Astrocyte (in vitro differentiated cells and primary cell): ENCODE data around the gene NANOGP8. TPM values are rescaled to one million over a fixed set of nuclear protein-coding genes. Genes with fewer than 3 reads are reported as not detected.

ENCODE experiments used
- DNase-seq: peaks from one replicate; pipeline ENCODE4 v3.0.0-alpha.2; 2010; ENCODE audit warnings: low read depth
- FAIRE-seq: peaks from 2 replicates; lab custom pipeline; 2011; peaks lifted over from hg19 to GRCh38; lab: Jason Lieb, UNC
- H2AFZ ChIP-seq: 2 replicates; pipeline ENCODE4 v1.6.0; 2012; ENCODE audit warnings: low read depth, low read length, inconsistent platforms
- H3K27ac ChIP-seq: 2 replicates; pipeline ENCODE4 v1.5.1; 2011; ENCODE audit warnings: low read depth, low read length, inconsistent platforms
- H3K27me3 ChIP-seq: 2 replicates; pipeline ENCODE4 v1.6.0; 2011; ENCODE audit warnings: low read length, inconsistent platforms; ENCODE audit not compliant: insufficient read depth
- H3K36me3 ChIP-seq: 2 replicates; pipeline ENCODE4 v1.5.1; 2011; ENCODE audit warnings: low read length, inconsistent platforms; ENCODE audit not compliant: insufficient read depth
- H3K4me1 ChIP-seq: 2 replicates; pipeline ENCODE4 v1.5.1; 2011; ENCODE audit warnings: low read length, inconsistent platforms; ENCODE audit not compliant: insufficient read depth
- H3K4me2 ChIP-seq: 2 replicates; pipeline ENCODE4 v1.6.0; 2012; ENCODE audit warnings: low read length, inconsistent platforms
- H3K4me3 ChIP-seq: 2 replicates; pipeline ENCODE4 v1.5.1; 2011; ENCODE audit warnings: low read depth, mild to moderate bottlenecking, low read length, inconsistent platforms; ENCODE audit not compliant: insufficient read depth
- H3K79me2 ChIP-seq: 2 replicates; pipeline ENCODE4 v1.6.0; 2012; ENCODE audit warnings: mild to moderate bottlenecking, low read length, inconsistent platforms; ENCODE audit not compliant: insufficient read depth
- H3K9ac ChIP-seq: 2 replicates; pipeline ENCODE4 v1.6.0; 2012; ENCODE audit warnings: mild to moderate bottlenecking, low read length, inconsistent platforms
- H3K9me3 ChIP-seq: 2 replicates; pipeline ENCODE4 v1.5.1; 2012; ENCODE audit warnings: low read depth, mild to moderate bottlenecking, low read length, inconsistent platforms; ENCODE audit not compliant: insufficient read depth
- H4K20me1 ChIP-seq: 2 replicates; pipeline ENCODE4 v1.6.0; 2012; ENCODE audit warnings: low read length, inconsistent platforms; ENCODE audit not compliant: insufficient read depth
- H3K27ac Mint-ChIP-seq: one replicate; pipeline ENCODE4 v1.8.0; 2021; ENCODE audit warnings: mild to moderate bottlenecking, mixed read lengths; ENCODE audit not compliant: unreplicated experiment
- H3K27me3 Mint-ChIP-seq: one replicate; pipeline ENCODE4 v1.8.0; 2021; ENCODE audit warnings: low read depth, mixed read lengths; ENCODE audit not compliant: unreplicated experiment
- H3K36me3 Mint-ChIP-seq: one replicate; pipeline ENCODE4 v1.8.0; 2021; ENCODE audit warnings: low read depth, mixed read lengths; ENCODE audit not compliant: unreplicated experiment
- H3K4me1 Mint-ChIP-seq: one replicate; pipeline ENCODE4 v1.8.0; 2021; ENCODE audit warnings: low read depth, mixed read lengths; ENCODE audit not compliant: unreplicated experiment
- H3K4me3 Mint-ChIP-seq: one replicate; pipeline ENCODE4 v1.8.0; 2021; ENCODE audit warnings: mild to moderate bottlenecking, moderate library complexity, mixed read lengths; ENCODE audit not compliant: unreplicated experiment
- H3K9me3 Mint-ChIP-seq: one replicate; pipeline ENCODE4 v1.8.0; 2021; ENCODE audit warnings: mild to moderate bottlenecking, mixed read lengths; ENCODE audit not compliant: unreplicated experiment
- EZH2 ChIP-seq: IDR thresholded peaks from 2 replicates; pipeline ENCODE4 v1.6.1; 2012; ENCODE audit warnings: mild to moderate bottlenecking, low read length, inconsistent platforms; ENCODE audit not compliant: insufficient read depth
- total RNA-seq: library from RNA; stranded (reverse); gene quantifications from 2 replicates; pipeline ENCODE4 v1.2.1, GENCODE V29; 2021
- TF ChIP-seq, protein P1 (sequence below): IDR thresholded peaks from 2 replicates; pipeline ENCODE4 v1.5.1; 2011; ENCODE audit warnings: low read depth, mild to moderate bottlenecking, inconsistent platforms, low read length, moderate library complexity; ENCODE audit not compliant: insufficient read depth

The NANOGP8 gene
- total RNA-seq, 1 donor from 2014 or later: not detected

DNA sequence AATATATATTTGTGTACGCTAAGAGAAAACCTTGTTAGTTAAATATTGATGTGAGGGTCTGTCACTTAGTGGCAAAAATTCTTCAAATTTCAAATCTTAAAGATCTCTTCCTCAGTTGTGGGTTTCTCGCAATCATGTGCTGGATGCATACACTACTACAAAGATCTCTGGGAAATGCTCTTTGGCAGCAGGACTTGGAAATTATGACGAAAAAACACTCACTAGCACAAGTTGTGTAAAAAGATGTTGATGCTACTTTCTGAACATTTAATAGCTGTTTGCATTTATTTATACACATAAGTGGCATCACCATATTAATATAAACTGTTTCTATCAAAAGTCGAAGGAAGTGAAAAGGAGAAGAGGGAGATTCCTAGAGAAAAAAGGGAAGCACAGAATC lies 10.8 kb upstream of the NANOGP8 start:
- Histone ChIP-seq H3K4me1 (no peaks in the 10 kb centered on the region), H3K27me3 (no peaks in the 10 kb centered on the region), H3K9me3 (no peaks in the 10 kb centered on the region), H3K79me2 (no peaks in the 10 kb centered on the region), H4K20me1 (no peaks in the 10 kb centered on the region), H3K9ac (no peak overlapping the region), H2AFZ (no peak overlapping the region), H3K27ac (no peak overlapping the region), H3K4me2 (no peak overlapping the region), H3K4me3 (no peak overlapping the region), H3K36me3 (no peaks in the 10 kb centered on the region)
- Mint-ChIP-seq H3K4me3 (no peak overlapping the region), H3K36me3 (no peaks in the 10 kb centered on the region), H3K4me1 (no peaks in the 10 kb centered on the region), H3K27me3 (no peaks in the 10 kb centered on the region), H3K9me3 (no peaks in the 10 kb centered on the region), H3K27ac (no peak overlapping the region)
- TF ChIP-seq EZH2: no peak
- TF ChIP-seq, protein P1, sequence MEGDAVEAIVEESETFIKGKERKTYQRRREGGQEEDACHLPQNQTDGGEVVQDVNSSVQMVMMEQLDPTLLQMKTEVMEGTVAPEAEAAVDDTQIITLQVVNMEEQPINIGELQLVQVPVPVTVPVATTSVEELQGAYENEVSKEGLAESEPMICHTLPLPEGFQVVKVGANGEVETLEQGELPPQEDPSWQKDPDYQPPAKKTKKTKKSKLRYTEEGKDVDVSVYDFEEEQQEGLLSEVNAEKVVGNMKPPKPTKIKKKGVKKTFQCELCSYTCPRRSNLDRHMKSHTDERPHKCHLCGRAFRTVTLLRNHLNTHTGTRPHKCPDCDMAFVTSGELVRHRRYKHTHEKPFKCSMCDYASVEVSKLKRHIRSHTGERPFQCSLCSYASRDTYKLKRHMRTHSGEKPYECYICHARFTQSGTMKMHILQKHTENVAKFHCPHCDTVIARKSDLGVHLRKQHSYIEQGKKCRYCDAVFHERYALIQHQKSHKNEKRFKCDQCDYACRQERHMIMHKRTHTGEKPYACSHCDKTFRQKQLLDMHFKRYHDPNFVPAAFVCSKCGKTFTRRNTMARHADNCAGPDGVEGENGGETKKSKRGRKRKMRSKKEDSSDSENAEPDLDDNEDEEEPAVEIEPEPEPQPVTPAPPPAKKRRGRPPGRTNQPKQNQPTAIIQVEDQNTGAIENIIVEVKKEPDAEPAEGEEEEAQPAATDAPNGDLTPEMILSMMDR: no peak
- DNase-seq: no peak
- FAIRE-seq: no peak

DNA sequence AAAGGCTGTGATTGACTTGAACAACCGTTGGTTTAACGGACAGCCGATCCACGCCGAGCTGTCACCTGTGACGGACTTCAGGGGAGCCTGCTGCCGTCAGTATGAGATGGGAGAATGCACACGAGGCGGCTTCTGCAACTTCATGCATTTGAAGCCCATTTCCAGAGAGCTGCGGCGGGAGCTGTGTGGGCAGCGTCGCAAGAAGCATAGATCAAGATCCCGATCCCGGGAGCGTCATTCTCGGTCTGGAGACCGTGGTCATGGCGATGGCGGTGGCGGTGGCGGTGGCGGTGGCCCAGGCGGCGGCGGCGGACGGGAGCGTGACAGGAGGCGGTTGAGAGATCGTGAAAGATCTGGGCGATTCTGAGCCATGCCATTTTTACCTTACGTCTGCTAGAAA lies 7.8 kb upstream of the NANOGP8 start:
- Histone ChIP-seq H3K9me3 (no peaks in the 10 kb centered on the region), H3K4me3 (no peak overlapping the region), H3K4me1 (no peaks in the 10 kb centered on the region), H3K79me2 (no peaks in the 10 kb centered on the region), H3K27me3 (no peaks in the 10 kb centered on the region), H3K9ac (no peak overlapping the region), H4K20me1 (no peaks in the 10 kb centered on the region), H3K4me2 (no peak overlapping the region), H2AFZ (no peak overlapping the region), H3K36me3 (no peaks in the 10 kb centered on the region), H3K27ac (no peak overlapping the region)
- H3K27me3 Mint-ChIP-seq: no peaks in the 10 kb centered on the region
- H3K36me3 Mint-ChIP-seq: no peaks in the 10 kb centered on the region
- H3K27ac Mint-ChIP-seq: no peak overlapping the region
- H3K4me3 Mint-ChIP-seq: no peak overlapping the region
- H3K4me1 Mint-ChIP-seq: no peaks in the 10 kb centered on the region
- H3K9me3 Mint-ChIP-seq: no peaks in the 10 kb centered on the region
- DNase-seq (no peak), FAIRE-seq (no peak)
- TF ChIP-seq, protein P1: no peak
- no peak for TF ChIP-seq EZH2

DNA sequence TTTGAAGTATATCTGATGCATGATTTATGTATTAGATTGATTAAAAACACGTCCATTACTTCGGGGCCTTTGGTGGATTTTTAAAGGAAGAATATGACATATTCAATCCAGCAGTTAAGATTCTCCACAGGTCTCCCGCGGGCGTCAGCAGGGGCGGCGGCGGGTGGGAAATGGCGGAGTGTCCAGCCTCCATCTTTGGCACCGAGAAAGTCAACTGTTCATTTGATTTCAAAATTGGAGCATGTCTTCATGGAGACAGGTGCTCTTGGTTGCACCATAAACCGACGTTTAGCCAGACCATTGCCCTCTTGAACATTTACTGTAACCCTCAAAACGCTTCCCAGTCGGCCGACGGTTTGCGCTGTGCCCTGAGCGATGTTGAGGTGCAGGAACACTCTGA lies 7.2 kb upstream of the NANOGP8 start:
- Mint-ChIP-seq H3K4me3 (no peak overlapping the region), H3K4me1 (no peaks in the 10 kb centered on the region), H3K9me3 (no peaks in the 10 kb centered on the region), H3K27me3 (no peaks in the 10 kb centered on the region), H3K36me3 (no peaks in the 10 kb centered on the region), H3K27ac (no peak overlapping the region)
- Histone ChIP-seq H2AFZ (no peak overlapping the region), H3K4me2 (no peak overlapping the region), H3K27ac (no peak overlapping the region), H3K9me3 (no peaks in the 10 kb centered on the region), H3K79me2 (no peaks in the 10 kb centered on the region), H3K4me1 (no peaks in the 10 kb centered on the region), H3K4me3 (no peak overlapping the region), H4K20me1 (no peaks in the 10 kb centered on the region), H3K27me3 (no peaks in the 10 kb centered on the region), H3K36me3 (no peaks in the 10 kb centered on the region), H3K9ac (no peak overlapping the region)
- DNase-seq (no peak), FAIRE-seq (no peak)
- no peak for TF ChIP-seq EZH2
- TF ChIP-seq, protein P1: no peak
